ENCODE data around the gene CRYZL1.
"Not testable (repeated sequence)": the region's sequence is repeated elsewhere in the genome, so short reads cannot be mapped to it uniquely, and the experiment has no call there.

CRYZL1 gene

GRCh38 chr21:33641352-33642026, at the start of gene CRYZL1:
Gene CRYZL1 (minus strand): TSS chr21:33641741. CDS start chr21:33631551, 10,190 bp downstream.
- peak; percentile 100 for DNase-seq (ENCODE audit: low spot score)

- DNase-seq (ENCODE audit: low spot score) = no peak
Measured at GRCh38 chr21:33690874-33691273, 49.3 kb upstream of the CRYZL1 start.

GRCh38 chr21:33688353-33688752, 46.8 kb upstream of the CRYZL1 start:
- DNase-seq (ENCODE audit: low spot score) = no peak

- no peak for DNase-seq (ENCODE audit: low spot score)
Measured at GRCh38 chr21:33687634-33688033, 46.1 kb upstream of the CRYZL1 start.

GRCh38 chr21:33686386-33686785, 44.8 kb upstream of the CRYZL1 start:
- no peak for DNase-seq (ENCODE audit: low spot score)

GRCh38 chr21:33685613-33686197, 44.2 kb upstream of the CRYZL1 start:
- no peak for DNase-seq (ENCODE audit: low spot score)

GRCh38 chr21:33684923-33685560, 43.5 kb upstream of the CRYZL1 start:
- DNase-seq (ENCODE audit: low spot score) = no peak

GRCh38 chr21:33684068-33684467, 42.5 kb upstream of the CRYZL1 start:
- no peak for DNase-seq (ENCODE audit: low spot score)

GRCh38 chr21:33682992-33683627, 41.6 kb upstream of the CRYZL1 start:
- no peak for DNase-seq (ENCODE audit: low spot score)

GRCh38 chr21:33680870-33681269, 39.3 kb upstream of the CRYZL1 start:
- no peak for DNase-seq (ENCODE audit: low spot score)

GRCh38 chr21:33677450-33677849, 35.9 kb upstream of the CRYZL1 start:
- DNase-seq (ENCODE audit: low spot score) = no peak

GRCh38 chr21:33676666-33677065, 35.1 kb upstream of the CRYZL1 start:
- not testable (repeated sequence) for DNase-seq (ENCODE audit: low spot score)

GRCh38 chr21:33674226-33674625, 32.7 kb upstream of the CRYZL1 start:
- DNase-seq (ENCODE audit: low spot score) = no peak

- DNase-seq (ENCODE audit: low spot score) = no peak
Measured at GRCh38 chr21:33673473-33673872, 31.9 kb upstream of the CRYZL1 start.

- no peak for DNase-seq (ENCODE audit: low spot score)
Measured at GRCh38 chr21:33670076-33670978, 28.8 kb upstream of the CRYZL1 start.

- no peak for DNase-seq (ENCODE audit: low spot score)
Measured at GRCh38 chr21:33668620-33669019, 27.1 kb upstream of the CRYZL1 start.

GRCh38 chr21:33668180-33668579, 26.6 kb upstream of the CRYZL1 start:
- DNase-seq (ENCODE audit: low spot score) = no peak

- no peak for DNase-seq (ENCODE audit: low spot score)
Measured at GRCh38 chr21:33667636-33668035, 26.1 kb upstream of the CRYZL1 start.

- DNase-seq (ENCODE audit: low spot score) = no peak
Measured at GRCh38 chr21:33666153-33666552, 24.6 kb upstream of the CRYZL1 start.

- no peak for DNase-seq (ENCODE audit: low spot score)
Measured at GRCh38 chr21:33664135-33664534, 22.6 kb upstream of the CRYZL1 start.

GRCh38 chr21:33663241-33663640, 21.7 kb upstream of the CRYZL1 start:
- no peak for DNase-seq (ENCODE audit: low spot score)

GRCh38 chr21:33662046-33662445, 20.5 kb upstream of the CRYZL1 start:
- no peak for DNase-seq (ENCODE audit: low spot score)

All from CD4-positive, alpha-beta T cell treated with Interleukin-6 at 100 ng/mL for 8 hours (primary cell).